ENCODE data around the gene LRRC23. TPM values are rescaled to one million over a fixed set of nuclear protein-coding genes. Genes with fewer than 3 reads are reported as not detected.
A peak's percentile ranks its signal among the peaks of the same experiment; 100 is the strongest.

LRRC23 gene
- total and polyA plus RNA-seq, 9 of the 15 experiments (the other 6 are each of a cell fraction or from before 2014, with no cell fraction given) = 2.2 to 7.0 (median 3.0) TPM

- H2AFZ ChIP-seq (ENCODE audit: low read depth, low read length) = no peak overlapping the region
- no peak for FAIRE-seq
- H3K36me3 ChIP-seq (ENCODE audit: control insufficient read depth, insufficient read depth, low read length) = peaks cover 63% of the 10 kb centered on the region; the same call in 2 of the 3 replicates
- H3K9me1 ChIP-seq (ENCODE audit: control insufficient read depth, insufficient read depth, low read length) = no peaks in the 10 kb centered on the region
- H4K20me1 ChIP-seq (replicated peaks; ENCODE audit: control insufficient read depth, insufficient read depth, low read length) = no peaks in the 10 kb centered on the region
- H3K9me3 ChIP-seq (replicated peaks; ENCODE audit: control insufficient read depth, insufficient read depth, low read depth, low read length) = no peaks in the 10 kb centered on the region
- no peak overlapping the region for H3K27ac ChIP-seq (ENCODE audit: extremely low read depth, low read depth, low read length)
- POLR2A ChIA-PET = interaction anchor here (1.2 to 2.7 kb wide), 3 partner anchors 17 to 70 kb away, joined by 3 to 14 read pairs (median 8); no protein-coding TSS in a partner anchor
- H3K27me3 ChIP-seq (ENCODE audit: control insufficient read depth in 2 of 2, insufficient read depth in 2 of 2, low read length in 2 of 2) = no peaks in the 10 kb centered on the region
- no peak overlapping the region for H3K4me3 ChIP-seq
- CTCF ChIA-PET (ENCODE audit: low intra/inter-chr PET ratio) = no interaction called here
- peak overlapping the region in 1 of 2 experiments; percentile 97; a peak in 1 of 4 replicates for H3K9ac ChIP-seq (ENCODE audit: insufficient read depth in 1 of 2, low read depth in 2 of 2, low read length in 2 of 2)
- no peak for ATAC-seq
- in situ Hi-C loops (cut with MboI) (no loop called here), intact Hi-C loops (cut with micrococcal nuclease) (no loop called here)
- WGBS (ENCODE audit: insufficient coverage, low coverage, missing lambda C conversion rate) = 83% methylated on average over 2 of the region's 2 CpGs
- no peak for DNase-seq (ENCODE audit: extremely low read depth in 1 of 4, low spot score in 3 of 4)
- no peaks in the 10 kb centered on the region; the same call in 2 of the 3 replicates for H3K79me2 ChIP-seq (ENCODE audit: control insufficient read depth, insufficient read depth, low read length)
- H3K4me1 ChIP-seq (replicated peaks in 1 of 2; ENCODE audit: control insufficient read depth in 2 of 2, insufficient read depth in 2 of 2, low read length in 2 of 2) = peaks cover 7 to 55% of the 10 kb centered on the region in 2 experiments; a peak in 4 of 5 replicates
- BruUV-seq (replicated peaks) = no TSS peak
- H3K4me2 ChIP-seq (ENCODE audit: insufficient read depth, low read length) = no peak overlapping the region
- TF ChIP-seq, protein P1, sequence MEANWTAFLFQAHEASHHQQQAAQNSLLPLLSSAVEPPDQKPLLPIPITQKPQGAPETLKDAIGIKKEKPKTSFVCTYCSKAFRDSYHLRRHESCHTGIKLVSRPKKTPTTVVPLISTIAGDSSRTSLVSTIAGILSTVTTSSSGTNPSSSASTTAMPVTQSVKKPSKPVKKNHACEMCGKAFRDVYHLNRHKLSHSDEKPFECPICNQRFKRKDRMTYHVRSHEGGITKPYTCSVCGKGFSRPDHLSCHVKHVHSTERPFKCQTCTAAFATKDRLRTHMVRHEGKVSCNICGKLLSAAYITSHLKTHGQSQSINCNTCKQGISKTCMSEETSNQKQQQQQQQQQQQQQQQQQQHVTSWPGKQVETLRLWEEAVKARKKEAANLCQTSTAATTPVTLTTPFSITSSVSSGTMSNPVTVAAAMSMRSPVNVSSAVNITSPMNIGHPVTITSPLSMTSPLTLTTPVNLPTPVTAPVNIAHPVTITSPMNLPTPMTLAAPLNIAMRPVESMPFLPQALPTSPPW (CRISPR knock-in tag; IDR thresholded peaks at IDR 0.05) = no peak
- TF ChIP-seq ZNF175 (CRISPR knock-in tag; IDR thresholded peaks at IDR 0.05; ENCODE audit: low read depth) (no peak), NBN (IDR thresholded peaks at IDR 0.05; ENCODE audit: low read depth) (no peak), RBFOX2 (IDR thresholded peaks at IDR 0.05; ENCODE audit: low read depth, low read length) (no peak), HBP1 (CRISPR knock-in tag; IDR thresholded peaks at IDR 0.05) (no peak), SREBF2 (CRISPR knock-in tag; IDR thresholded peaks at IDR 0.05) (no peak), CTCFL (IDR thresholded peaks at IDR 0.05; ENCODE audit: borderline replicate concordance, insufficient read depth, low read depth, low read length, poor library complexity, severe bottlenecking) (no peak), JUND (IDR thresholded peaks at IDR 0.05; ENCODE audit: borderline replicate concordance, low read depth, low read length) (no peak), JUND (tag; IDR thresholded peaks at IDR 0.05; ENCODE audit: borderline replicate concordance, low read depth, low read length) (no peak), ZNF766 (CRISPR knock-in tag; conservative IDR thresholded peaks at IDR 0.05) (no peak), EHMT2 (IDR thresholded peaks at IDR 0.05) (no peak), IFI16 (CRISPR knock-in tag; IDR thresholded peaks at IDR 0.05) (no peak), DDX20 (tag; IDR thresholded peaks at IDR 0.05; ENCODE audit: low read depth) (no peak), ZNF431 (CRISPR knock-in tag; IDR thresholded peaks at IDR 0.05) (no peak)
- TF ChIP-seq, protein P2, sequence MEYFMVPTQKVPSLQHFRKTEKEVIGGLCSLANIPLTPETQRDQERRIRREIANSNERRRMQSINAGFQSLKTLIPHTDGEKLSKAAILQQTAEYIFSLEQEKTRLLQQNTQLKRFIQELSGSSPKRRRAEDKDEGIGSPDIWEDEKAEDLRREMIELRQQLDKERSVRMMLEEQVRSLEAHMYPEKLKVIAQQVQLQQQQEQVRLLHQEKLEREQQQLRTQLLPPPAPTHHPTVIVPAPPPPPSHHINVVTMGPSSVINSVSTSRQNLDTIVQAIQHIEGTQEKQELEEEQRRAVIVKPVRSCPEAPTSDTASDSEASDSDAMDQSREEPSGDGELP (CRISPR knock-in tag; IDR thresholded peaks at IDR 0.05; ENCODE audit: borderline replicate concordance) = no peak
- TF ChIP-seq, protein P3, sequence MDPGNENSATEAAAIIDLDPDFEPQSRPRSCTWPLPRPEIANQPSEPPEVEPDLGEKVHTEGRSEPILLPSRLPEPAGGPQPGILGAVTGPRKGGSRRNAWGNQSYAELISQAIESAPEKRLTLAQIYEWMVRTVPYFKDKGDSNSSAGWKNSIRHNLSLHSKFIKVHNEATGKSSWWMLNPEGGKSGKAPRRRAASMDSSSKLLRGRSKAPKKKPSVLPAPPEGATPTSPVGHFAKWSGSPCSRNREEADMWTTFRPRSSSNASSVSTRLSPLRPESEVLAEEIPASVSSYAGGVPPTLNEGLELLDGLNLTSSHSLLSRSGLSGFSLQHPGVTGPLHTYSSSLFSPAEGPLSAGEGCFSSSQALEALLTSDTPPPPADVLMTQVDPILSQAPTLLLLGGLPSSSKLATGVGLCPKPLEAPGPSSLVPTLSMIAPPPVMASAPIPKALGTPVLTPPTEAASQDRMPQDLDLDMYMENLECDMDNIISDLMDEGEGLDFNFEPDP (CRISPR knock-in tag; IDR thresholded peaks at IDR 0.05) = no peak
Measured at GRCh38 chr12:6939191-6939540, 34.5 kb downstream of the LRRC23 start.
